Heart left ventricle (tissue), 16 donors: ENCODE measurements around the gene SORCS2. TPM values are rescaled to one million over a fixed set of nuclear protein-coding genes. Genes with fewer than 3 reads are reported as not detected.

Experiments used
- ATAC-seq, 4 donors: fragments of 200-7000 bp; cut with Tn5 transposase; one replicate each; pipeline ENCODE4 v1.9.1; 2020 to 2022; ENCODE audit warnings: moderate library complexity in 4 of 4, mild to moderate bottlenecking in 3 of 4, moderate number of reproducible peaks in 1 of 4
- DNase-seq, 5 donors: peaks; one replicate each; pipeline ENCODE4 v3.0.0-alpha.2; 2020
- H3K27ac ChIP-seq, 12 donors: fragments of 200-600 bp; sonication (generic) in 4 of 12; one replicate each; pipeline versions ENCODE4 v1.5.0 to v1.8.0; 2016 to 2022; ENCODE audit warnings: mild to moderate bottlenecking in 2 of 12
- H3K27me3 ChIP-seq, 9 donors: fragments of 200-600 bp; sonication (generic) in 2 of 9; one replicate each; pipeline versions ENCODE4 v1.5.1 to v1.8.0; 2016 to 2022; ENCODE audit warnings: mild to moderate bottlenecking in 3 of 9
- H3K36me3 ChIP-seq, 9 donors: fragments of 200-600 bp; sonication (generic) in 2 of 9; one replicate each; pipeline versions ENCODE4 v1.5.0 to v1.8.0; 2018 to 2022; ENCODE audit warnings: mild to moderate bottlenecking in 2 of 9
- H3K4me1 ChIP-seq, 12 donors: fragments of 200-600 bp; sonication (generic) in 4 of 12; one replicate each; pipeline versions ENCODE4 v1.5.0 to v1.8.0; 2016 to 2022; ENCODE audit warnings: mild to moderate bottlenecking in 3 of 12
- H3K4me3 ChIP-seq, 12 donors: fragments of 200-600 bp; sonication (generic) in 4 of 12; one replicate each; pipeline versions ENCODE4 v1.5.0 to v1.8.0; 2017 to 2022; ENCODE audit warnings: mild to moderate bottlenecking in 9 of 12, moderate library complexity in 4 of 12
- H3K9me3 ChIP-seq, 12 donors: fragments of 200-600 bp; sonication (generic) in 4 of 12; one replicate each; pipeline versions ENCODE4 v1.5.0 to v1.8.0; 2016 to 2022; ENCODE audit warnings: mild to moderate bottlenecking in 1 of 12
- CTCF ChIP-seq, 12 donors: fragments of 200-600 bp; sonication (generic) in 4 of 12; IDR thresholded peaks; one replicate each; pipeline versions ENCODE4 v1.5.0 to v1.8.0; 2018 to 2022; ENCODE audit warnings: antibody characterized with exemption in 12 of 12, mild to moderate bottlenecking in 5 of 12
- POLR2A ChIP-seq, 2 donors: fragments of 450-650 bp; IDR thresholded peaks; one replicate each; pipeline ENCODE4 v1.6.1; 2017; ENCODE audit warnings: antibody characterized with exemption in 2 of 2, mild to moderate bottlenecking in 2 of 2, moderate library complexity in 2 of 2
- WGBS, 4 donors: extraction: QIAGEN DNeasy Blood & Tissue Kit in 2 of 4; methylation state at CpG; one replicate each; pipeline versions ENCODE4 v1.1.5 to v1.1.7; 2013 to 2018; 5-methylcytosine and 5-hydroxymethylcytosine counted together
- intact Hi-C, 10 donors: fragments of 100-400 bp; cut with DNase I; formaldehyde crosslinking; loops; one replicate each; pipeline versions ENCODE4 v1.11.1 to v1.14.2; 2022
- polyA plus RNA-seq, 2 donors: library from polyadenylated mRNA; stranded (reverse); fragments of 200-250 nt; gene quantifications; one replicate each; pipeline ENCODE4 v1.2.3, GENCODE V29; 2013
- total RNA-seq, 9 donors: library from RNA; depleted of rRNA in 2 of 9; stranded (reverse); fragments of >200 nt in 2 of 9; fragmentation: NEBNext Ultra II Directional in 3 of 9; extraction: Animal tissue kit (Norgen Biotek cat#: 25700) in 3 of 9; gene quantifications; one replicate each; pipeline versions ENCODE4 v1.1.0 to v1.2.4, GENCODE V29; 2016 to 2023
- donor health status: ischemic (EF 13 %, LVEDD 7.1; RV severe dilation, severe dysfunction).
- donor health status: healthy with polysubstance abuse.
- donor health status: DM: no; HTN: yes; CAD: no.
- donor health status: DM: no; HTN: no; CAD: no.
- donor health status: ischemic (EF 25% LVEDD 6.9; RV normal size, moderate dysfunction).
- donor health status: ischemic (EF 25% LVEDD 5.7; RV mildly dilated, moderate dysfunction).
- donor health status: healthy.
- donor health status: DM: yes; HTN: yes; CAD: no.
- donor health status: ischemic (EF 35%, LVEDD 5.7; RV mildly dilated, moderate dysfunction).
- donor health status: nonischemic (EF 11% LVEDD 7.7; RV severe dilation, severe dysfunction).
- donor health status: DM: yes; HTN: yes; CAD: no.
- donor health status: PGD.
- donor health status: ischemic (EF 29% LVEDD 5.4; RV normal size, mild dysfunction).
- donor health status: nonischemic (EF 23%, LVEDD 6.1; RV moderate dilation, normal function).

Gene SORCS2
- total and polyA plus RNA-seq, 11 donors, result 0.28 to 5.5 (median 2.4) TPM

- no peaks in the 10 kb centered on the region for H3K9me3 ChIP-seq
- intact Hi-C loops, result no loop called here
- H3K27me3 ChIP-seq, result no peaks in the 10 kb centered on the region
- no peaks in the 10 kb centered on the region for H3K36me3 ChIP-seq
- no peak overlapping the region for H3K27ac ChIP-seq
- TF ChIP-seq POLR2A (IDR thresholded peaks at IDR 0.05) (no peak), CTCF (IDR thresholded peaks at IDR 0.05) (no peak)
- 67 to 79% (median 75%) methylated on average over 8 to 14 of the region's 14 CpGs for WGBS, 4 donors
- H3K4me1 ChIP-seq, result no peaks in the 10 kb centered on the region
- DNase-seq (peak in 1 of 5 donors; percentile 39), ATAC-seq (no peak)
- no peak overlapping the region for H3K4me3 ChIP-seq
Measured at GRCh38 chr4:7737268-7737645, 544.9 kb downstream of the SORCS2 start.

GRCh38 chr4:7737752-7738457, 545.6 kb downstream of the SORCS2 start:
- Histone ChIP-seq H3K9me3 (no peaks in the 10 kb centered on the region), H3K27ac (no peak overlapping the region), H3K36me3 (no peaks in the 10 kb centered on the region), H3K27me3 (no peaks in the 10 kb centered on the region), H3K4me1 (no peaks in the 10 kb centered on the region), H3K4me3 (no peak overlapping the region)
- intact Hi-C loops, result no loop called here
- peak in 1 of 5 donors; percentile 47 for DNase-seq
- ATAC-seq, result no peak
- no peak for TF ChIP-seq CTCF (IDR thresholded peaks at IDR 0.05)
- no peak for TF ChIP-seq POLR2A (IDR thresholded peaks at IDR 0.05)
- WGBS, 4 donors, result 92 to 98% (median 95%) methylated on average over 13 to 19 of the region's 19 CpGs

- Histone ChIP-seq H3K4me3 (no peak overlapping the region), H3K27me3 (no peaks in the 10 kb centered on the region), H3K27ac (no peak overlapping the region), H3K4me1 (no peaks in the 10 kb centered on the region), H3K36me3 (no peaks in the 10 kb centered on the region), H3K9me3 (no peaks in the 10 kb centered on the region)
- TF ChIP-seq CTCF (IDR thresholded peaks at IDR 0.05) (no peak), POLR2A (IDR thresholded peaks at IDR 0.05) (no peak)
- intact Hi-C loops, result no loop called here
- DNase-seq, result peak in 1 of 5 donors; percentile 58
- ATAC-seq, result no peak
- 93 to 94% (median 94%) methylated on average over 28 to 32 of the region's 32 CpGs for WGBS, 4 donors
Measured at GRCh38 chr4:7738458-7739076, 546.2 kb downstream of the SORCS2 start.

GRCh38 chr4:7739077-7739917, 547.0 kb downstream of the SORCS2 start:
- intact Hi-C loops, result no loop called here
- ATAC-seq, result no peak
- Histone ChIP-seq H3K9me3 (no peaks in the 10 kb centered on the region), H3K36me3 (no peaks in the 10 kb centered on the region), H3K4me3 (no peak overlapping the region), H3K4me1 (peaks cover 0 to 4% (median 0%) of the 10 kb centered on the region in 12 donors), H3K27me3 (no peaks in the 10 kb centered on the region), H3K27ac (no peak overlapping the region)
- TF ChIP-seq CTCF (IDR thresholded peaks at IDR 0.05) (no peak), POLR2A (IDR thresholded peaks at IDR 0.05) (no peak)
- WGBS, 4 donors, result 92 to 96% (median 94%) methylated on average over 31 to 37 of the region's 37 CpGs
- peak in 1 of 5 donors; percentile 59 for DNase-seq
